OCI-LY7 (cell line): ENCODE measurements around the gene UBR2. TPM values are rescaled to one million over a fixed set of nuclear protein-coding genes. Genes with fewer than 3 reads are reported as not detected.

Experiments used
- BruUV-seq: library from RNA; stranded (reverse); fragments of 400-500 nt; replicated peaks from 2 replicates; lab custom pipeline; 2021; lab: Mats Ljungman, UMichigan
- CTCF ChIA-PET: fragments of 300-600 bp; sonication (Branson Sonifier 250); formaldehyde crosslinking; loops from one replicate; lab custom pipeline; 2022; ENCODE audit warnings: antibody characterized with exemption; ENCODE audit not compliant: unreplicated experiment; lab: Charles Lee
- POLR2A ChIA-PET: fragments of 300-600 bp; sonication (Branson Sonifier 250); formaldehyde crosslinking; loops from one replicate; lab custom pipeline; 2022; ENCODE audit warnings: antibody characterized with exemption; lab: Charles Lee
- DNase-seq: peaks from one replicate; pipeline ENCODE4 v3.0.0-alpha.2; 2015; ENCODE audit warnings: low spot score
- H2AFZ ChIP-seq: fragments of 200-600 bp; sonication (generic), shearing (Covaris generic); 2 replicates; pipeline ENCODE4 v1.6.1; 2014; ENCODE audit warnings: mild to moderate bottlenecking, antibody characterized with exemption, low read length, moderate library complexity
- H3K27ac ChIP-seq: fragments of 200-600 bp; sonication (generic); 2 replicates; pipeline ENCODE4 v1.5.1; 2014; ENCODE audit warnings: mixed run types, low read depth, mild to moderate bottlenecking, moderate library complexity, low read length, inconsistent platforms; ENCODE audit not compliant: poor library complexity, severe bottlenecking
- H3K36me3 ChIP-seq: fragments of 200-600 bp; sonication (generic); 2 replicates; pipeline ENCODE4 v1.6.1; 2014; ENCODE audit warnings: mild to moderate bottlenecking, antibody characterized with exemption, low read length, moderate library complexity, mixed read lengths; ENCODE audit not compliant: insufficient read depth
- H3K4me1 ChIP-seq: fragments of 200-600 bp; sonication (generic); 2 replicates; pipeline ENCODE4 v1.5.1; 2014; ENCODE audit warnings: mild to moderate bottlenecking, low read length; ENCODE audit not compliant: insufficient read depth, poor library complexity, severe bottlenecking
- H3K4me2 ChIP-seq: fragments of 200-600 bp; sonication (generic); 2 replicates; pipeline ENCODE4 v1.6.1; 2014; ENCODE audit warnings: mild to moderate bottlenecking, low read length
- H3K4me3 ChIP-seq: fragments of 200-600 bp; sonication (generic); 2 replicates; pipeline ENCODE4 v1.5.1; 2014; ENCODE audit warnings: mild to moderate bottlenecking, low read depth, low read length; ENCODE audit not compliant: poor library complexity, severe bottlenecking
- H3K79me2 ChIP-seq: fragments of 200-600 bp; sonication (generic); 2 replicates; pipeline ENCODE4 v1.6.1; 2016; ENCODE audit warnings: low read depth, mild to moderate bottlenecking, low read length, moderate library complexity, mixed read lengths; ENCODE audit not compliant: insufficient read depth
- H3K9me2 ChIP-seq: fragments of 200-600 bp; sonication (generic); 2 replicates; pipeline ENCODE4 v1.6.1; 2016; ENCODE audit warnings: mild to moderate bottlenecking, low read length, mixed read lengths; ENCODE audit not compliant: insufficient read depth
- H3K9me3 ChIP-seq: fragments of 200-600 bp; sonication (generic); 2 replicates; pipeline ENCODE4 v1.6.1; 2014; ENCODE audit warnings: mild to moderate bottlenecking, mixed run types, low read length, mixed read lengths
- H4K20me1 ChIP-seq: fragments of 200-600 bp; sonication (generic); 2 replicates; pipeline ENCODE4 v1.6.1; 2014; ENCODE audit warnings: mild to moderate bottlenecking, antibody characterized with exemption, low read length, moderate library complexity, mixed read lengths; ENCODE audit not compliant: insufficient read depth
- CTCF ChIP-seq: fragments of 200-600 bp; sonication (generic); conservative IDR thresholded peaks from 2 replicates; pipeline ENCODE4 v1.5.1; 2014; ENCODE audit warnings: mild to moderate bottlenecking, antibody characterized with exemption, low read length, moderate library complexity, mixed read lengths
- EZH2phosphoT487 ChIP-seq: fragments of 200-600 bp; sonication (generic); IDR thresholded peaks from 2 replicates; pipeline ENCODE4 v1.6.1; 2018; ENCODE audit warnings: low read depth, borderline replicate concordance, mild to moderate bottlenecking, mixed run types, antibody characterized with exemption, low read length, moderate library complexity, mixed read lengths
- intact Hi-C: fragments of 100-400 bp; cut with micrococcal nuclease; formaldehyde crosslinking; loops from one replicate; pipeline ENCODE4 v1.10.0; 2022; ENCODE audit not compliant: unreplicated experiment
- total RNA-seq, 2 experiments: library from RNA; depleted of rRNA in 1 of 2; stranded (reverse); fragments of >200 nt in 1 of 2; shearing (Covaris generic) in 1 of 2; gene quantifications; 2 replicates each; pipeline ENCODE4 v1.2.3, GENCODE V29; 2014 to 2022

UBR2 gene
- total RNA-seq, 2 experiments from 2014 or later: 17.1 to 26.7 TPM

GRCh38 chr6:42704937-42705374 is 141.1 kb downstream of the UBR2 start:
- Histone ChIP-seq H3K79me2 (no peaks in the 10 kb centered on the region), H2AFZ (no peak overlapping the region), H3K27ac (no peak overlapping the region), H3K9me3 (no peaks in the 10 kb centered on the region), H3K4me2 (no peak overlapping the region), H3K9me2 (no peaks in the 10 kb centered on the region), H4K20me1 (no peaks in the 10 kb centered on the region), H3K36me3 (no peaks in the 10 kb centered on the region), H3K4me3 (no peak overlapping the region), H3K4me1 (no peaks in the 10 kb centered on the region)
- POLR2A ChIA-PET: interaction anchor here (0.6 kb wide), 2 partner anchors 36 to 55 kb away, joined by 4 to 5 read pairs; no protein-coding TSS in a partner anchor
- CTCF ChIA-PET: interaction anchor here (0.6 kb wide), 1 partner anchor 110 kb away, joined by 3 read pairs; no protein-coding TSS in a partner anchor
- BruUV-seq: no TSS peak
- intact Hi-C loops: no loop called here
- TF ChIP-seq EZH2phosphoT487: no peak
- TF ChIP-seq CTCF: no peak
- no peak for DNase-seq

GRCh38 chr6:42707595-42707994 is 143.8 kb downstream of the UBR2 start:
- H3K4me1 ChIP-seq: no peaks in the 10 kb centered on the region
- H3K79me2 ChIP-seq: no peaks in the 10 kb centered on the region
- ChIA-PET POLR2A (interaction anchor here (0.9 kb wide), 1 partner anchor 11 kb away, joined by 3 read pairs; no protein-coding TSS in a partner anchor), CTCF (no interaction called here)
- intact Hi-C loops: no loop called here
- no peaks in the 10 kb centered on the region for H3K9me3 ChIP-seq
- TF ChIP-seq EZH2phosphoT487: no peak
- TF ChIP-seq CTCF: no peak
- BruUV-seq: no TSS peak
- no peak overlapping the region for H2AFZ ChIP-seq
- H3K27ac ChIP-seq: no peak overlapping the region
- no peaks in the 10 kb centered on the region for H4K20me1 ChIP-seq
- no peaks in the 10 kb centered on the region for H3K9me2 ChIP-seq
- DNase-seq: no peak
- H3K36me3 ChIP-seq: no peaks in the 10 kb centered on the region
- H3K4me3 ChIP-seq: no peak overlapping the region
- H3K4me2 ChIP-seq: no peak overlapping the region

GRCh38 chr6:42708096-42708495 is 144.3 kb downstream of the UBR2 start:
- Histone ChIP-seq H3K4me1 (no peaks in the 10 kb centered on the region), H3K27ac (no peak overlapping the region), H3K36me3 (no peaks in the 10 kb centered on the region), H2AFZ (no peak overlapping the region), H4K20me1 (no peaks in the 10 kb centered on the region), H3K79me2 (no peaks in the 10 kb centered on the region), H3K4me2 (no peak overlapping the region), H3K9me3 (no peaks in the 10 kb centered on the region), H3K4me3 (no peak overlapping the region), H3K9me2 (no peaks in the 10 kb centered on the region)
- intact Hi-C loops: no loop called here
- TF ChIP-seq CTCF (no peak), EZH2phosphoT487 (no peak)
- CTCF ChIA-PET: no interaction called here
- POLR2A ChIA-PET: interaction anchor here (0.9 kb wide), 1 partner anchor 12 kb away, joined by 3 read pairs; no protein-coding TSS in a partner anchor
- no peak for DNase-seq
- BruUV-seq: no TSS peak
